Panc1 (cell line): Measurements from ENCODE around the gene GPR84. TPM values are rescaled to one million over a fixed set of nuclear protein-coding genes. Genes with fewer than 3 reads are reported as not detected.

Source experiments
- ATAC-seq: fragments of 200-7000 bp; cut with Tn5 transposase; 2 replicates; pipeline ENCODE4 v1.9.1; 2020; ENCODE audit warnings: mild to moderate bottlenecking, moderate library complexity
- BruUV-seq: library from RNA; stranded (reverse); fragments of 400-500 nt; replicated peaks from 2 replicates; lab custom pipeline; 2021; lab: Mats Ljungman, UMichigan
- CTCF ChIA-PET: fragments of 300-600 bp; sonication (Branson Sonifier 250); formaldehyde crosslinking; loops from one replicate; lab custom pipeline; 2022; ENCODE audit warnings: antibody characterized with exemption; lab: Charles Lee
- POLR2A ChIA-PET: fragments of 300-600 bp; sonication (Branson Sonifier 250); formaldehyde crosslinking; loops from one replicate; lab custom pipeline; 2022; ENCODE audit warnings: antibody characterized with exemption; lab: Charles Lee
- DNase-seq: peaks from one replicate; pipeline ENCODE4 v3.0.0-alpha.2; 2010; ENCODE audit warnings: low read depth, low spot score
- H3K27ac ChIP-seq: 2 replicates; pipeline ENCODE4 v1.5.1; 2011; ENCODE audit warnings: mild to moderate bottlenecking, low read length, inconsistent platforms
- H3K27me3 ChIP-seq: fragments of 200-500 bp; sonication (Bioruptor generic); 2 replicates; pipeline ENCODE4 v1.6.0; 2014; ENCODE audit warnings: low read length, inconsistent platforms; ENCODE audit not compliant: control insufficient read depth, insufficient read depth
- H3K36me3 ChIP-seq: fragments of 200-500 bp; sonication (Bioruptor generic); 2 replicates; pipeline ENCODE4 v1.5.1; 2014; ENCODE audit warnings: inconsistent platforms, mild to moderate bottlenecking, low read length, moderate library complexity; ENCODE audit not compliant: control insufficient read depth, insufficient read depth
- H3K4me1 ChIP-seq: 2 replicates; pipeline ENCODE4 v1.5.1; 2011; ENCODE audit warnings: inconsistent platforms, mild to moderate bottlenecking, low read length, moderate library complexity; ENCODE audit not compliant: control insufficient read depth, insufficient read depth
- H3K4me3 ChIP-seq, 2 experiments: 2 replicates each; pipeline ENCODE4 v1.5.1; 2011 to 2012; ENCODE audit warnings: low read depth in 2 of 2, low read length in 2 of 2, mild to moderate bottlenecking in 2 of 2, inconsistent platforms in 1 of 2, moderate library complexity in 1 of 2
- H3K9me3 ChIP-seq: fragments of 200-500 bp; sonication (Bioruptor generic); 2 replicates; pipeline ENCODE4 v1.5.1; 2014; ENCODE audit warnings: low read depth, mild to moderate bottlenecking, inconsistent platforms, low read length, moderate library complexity; ENCODE audit not compliant: control insufficient read depth, insufficient read depth
- POLR2AphosphoS5 ChIP-seq: IDR thresholded peaks from 2 replicates; pipeline ENCODE4 v1.6.1; 2012; ENCODE audit warnings: mild to moderate bottlenecking, low read depth, low read length, moderate library complexity
- SIN3A ChIP-seq: IDR thresholded peaks from 2 replicates; pipeline ENCODE4 v1.6.1; 2012; ENCODE audit warnings: low read depth, mild to moderate bottlenecking, low read length, moderate library complexity, borderline replicate concordance; ENCODE audit not compliant: insufficient read depth
- TCF7L2 ChIP-seq: IDR thresholded peaks from 2 replicates; pipeline ENCODE4 v1.6.1; 2011; ENCODE audit warnings: mild to moderate bottlenecking, low read depth, low read length, inconsistent platforms
- in situ Hi-C: cut with HindIII; loops from 2 replicates; pipeline ENCODE4 v1.10.0; 2016; ENCODE audit warnings: low sequenced_read_pairs, low pct_unique_long_range_greater_than_20kb
- intact Hi-C: fragments of 100-400 bp; cut with micrococcal nuclease; formaldehyde crosslinking; loops from one replicate; pipeline ENCODE4 v1.10.0; 2022; ENCODE audit not compliant: unreplicated experiment
- total RNA-seq: library from RNA; stranded (reverse); gene quantifications from one replicate; pipeline ENCODE4 v1.2.1, GENCODE V29; 2021; ENCODE audit not compliant: unreplicated experiment
- TF ChIP-seq, protein P1 (sequence below), 2 experiments: IDR thresholded peaks; 2 replicates each; pipeline ENCODE4 v1.6.1; 2011 to 2012; ENCODE audit warnings: low read depth in 2 of 2, control low read depth in 1 of 2, low read length in 1 of 2, mild to moderate bottlenecking in 1 of 2, moderate library complexity in 1 of 2; ENCODE audit not compliant: insufficient read depth in 1 of 2
- TF ChIP-seq, protein P2 (sequence below): fragments of 450-650 bp; IDR thresholded peaks from 2 replicates; pipeline ENCODE4 v1.5.1; 2017; ENCODE audit warnings: mild to moderate bottlenecking

The GPR84 gene
- total RNA-seq, 1 experiment from 2014 or later, result not detected

DNA sequence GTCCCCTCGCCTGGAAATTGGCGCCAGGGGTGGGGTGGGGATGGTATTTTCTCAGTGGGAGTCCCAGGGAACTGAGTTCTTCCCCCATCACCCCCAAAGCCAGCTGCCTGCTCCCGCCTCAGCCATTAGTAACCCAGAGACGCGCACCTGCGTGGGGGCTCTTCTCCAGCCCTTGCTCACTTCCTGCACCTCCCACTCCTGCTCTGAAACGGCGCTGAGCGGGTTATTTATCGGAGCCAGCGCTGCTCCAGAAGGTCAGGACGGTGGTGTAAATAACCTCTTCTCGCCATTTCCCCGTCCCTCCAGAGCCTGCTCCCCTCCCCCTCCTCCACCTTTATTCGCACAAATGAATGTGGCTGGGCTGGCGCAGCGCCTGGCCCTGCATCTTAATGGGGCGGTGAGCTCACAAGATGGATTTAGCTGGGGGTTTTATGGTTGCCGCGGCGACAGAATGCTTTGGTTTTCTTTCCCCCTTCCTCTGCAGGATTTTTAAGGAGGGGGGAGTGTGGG lies 12.2 kb downstream of the GPR84 start:
- Histone ChIP-seq H3K4me1 (peaks cover 7% of the 10 kb centered on the region), H3K4me3 (no peak overlapping the region), H3K9me3 (no peaks in the 10 kb centered on the region), H3K36me3 (peaks cover 19% of the 10 kb centered on the region), H3K27ac (no peak overlapping the region), H3K27me3 (no peaks in the 10 kb centered on the region)
- DNase-seq (no peak), ATAC-seq (no peak)
- intact Hi-C loops, result no loop called here
- in situ Hi-C loops, result no loop called here
- ChIA-PET POLR2A (no interaction called here), CTCF (interaction anchor here (0.8 kb wide), 1 partner anchor 16 kb away, joined by 6 read pairs; no protein-coding TSS in a partner anchor)
- TF ChIP-seq, protein P1, sequence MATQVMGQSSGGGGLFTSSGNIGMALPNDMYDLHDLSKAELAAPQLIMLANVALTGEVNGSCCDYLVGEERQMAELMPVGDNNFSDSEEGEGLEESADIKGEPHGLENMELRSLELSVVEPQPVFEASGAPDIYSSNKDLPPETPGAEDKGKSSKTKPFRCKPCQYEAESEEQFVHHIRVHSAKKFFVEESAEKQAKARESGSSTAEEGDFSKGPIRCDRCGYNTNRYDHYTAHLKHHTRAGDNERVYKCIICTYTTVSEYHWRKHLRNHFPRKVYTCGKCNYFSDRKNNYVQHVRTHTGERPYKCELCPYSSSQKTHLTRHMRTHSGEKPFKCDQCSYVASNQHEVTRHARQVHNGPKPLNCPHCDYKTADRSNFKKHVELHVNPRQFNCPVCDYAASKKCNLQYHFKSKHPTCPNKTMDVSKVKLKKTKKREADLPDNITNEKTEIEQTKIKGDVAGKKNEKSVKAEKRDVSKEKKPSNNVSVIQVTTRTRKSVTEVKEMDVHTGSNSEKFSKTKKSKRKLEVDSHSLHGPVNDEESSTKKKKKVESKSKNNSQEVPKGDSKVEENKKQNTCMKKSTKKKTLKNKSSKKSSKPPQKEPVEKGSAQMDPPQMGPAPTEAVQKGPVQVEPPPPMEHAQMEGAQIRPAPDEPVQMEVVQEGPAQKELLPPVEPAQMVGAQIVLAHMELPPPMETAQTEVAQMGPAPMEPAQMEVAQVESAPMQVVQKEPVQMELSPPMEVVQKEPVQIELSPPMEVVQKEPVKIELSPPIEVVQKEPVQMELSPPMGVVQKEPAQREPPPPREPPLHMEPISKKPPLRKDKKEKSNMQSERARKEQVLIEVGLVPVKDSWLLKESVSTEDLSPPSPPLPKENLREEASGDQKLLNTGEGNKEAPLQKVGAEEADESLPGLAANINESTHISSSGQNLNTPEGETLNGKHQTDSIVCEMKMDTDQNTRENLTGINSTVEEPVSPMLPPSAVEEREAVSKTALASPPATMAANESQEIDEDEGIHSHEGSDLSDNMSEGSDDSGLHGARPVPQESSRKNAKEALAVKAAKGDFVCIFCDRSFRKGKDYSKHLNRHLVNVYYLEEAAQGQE (IDR thresholded peaks at IDR 0.05; ENCODE audit: insufficient read depth in 1 of 2, low read depth in 2 of 2, low read length in 1 of 2), result no peak
- no peak for TF ChIP-seq SIN3A
- TF ChIP-seq, protein P2, sequence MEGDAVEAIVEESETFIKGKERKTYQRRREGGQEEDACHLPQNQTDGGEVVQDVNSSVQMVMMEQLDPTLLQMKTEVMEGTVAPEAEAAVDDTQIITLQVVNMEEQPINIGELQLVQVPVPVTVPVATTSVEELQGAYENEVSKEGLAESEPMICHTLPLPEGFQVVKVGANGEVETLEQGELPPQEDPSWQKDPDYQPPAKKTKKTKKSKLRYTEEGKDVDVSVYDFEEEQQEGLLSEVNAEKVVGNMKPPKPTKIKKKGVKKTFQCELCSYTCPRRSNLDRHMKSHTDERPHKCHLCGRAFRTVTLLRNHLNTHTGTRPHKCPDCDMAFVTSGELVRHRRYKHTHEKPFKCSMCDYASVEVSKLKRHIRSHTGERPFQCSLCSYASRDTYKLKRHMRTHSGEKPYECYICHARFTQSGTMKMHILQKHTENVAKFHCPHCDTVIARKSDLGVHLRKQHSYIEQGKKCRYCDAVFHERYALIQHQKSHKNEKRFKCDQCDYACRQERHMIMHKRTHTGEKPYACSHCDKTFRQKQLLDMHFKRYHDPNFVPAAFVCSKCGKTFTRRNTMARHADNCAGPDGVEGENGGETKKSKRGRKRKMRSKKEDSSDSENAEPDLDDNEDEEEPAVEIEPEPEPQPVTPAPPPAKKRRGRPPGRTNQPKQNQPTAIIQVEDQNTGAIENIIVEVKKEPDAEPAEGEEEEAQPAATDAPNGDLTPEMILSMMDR, result no peak
- TF ChIP-seq TCF7L2, result no peak
- TF ChIP-seq POLR2AphosphoS5, result no peak
- BruUV-seq, result no TSS peak

- intact Hi-C loops (no loop called here), in situ Hi-C loops (no loop called here)
- TSS peak; percentile 89 for BruUV-seq
- Histone ChIP-seq H3K4me1 (0 out of 2 replicates have a peak, but pooled peaks cover 5% of the 10 kb centered on the region), H3K9me3 (no peaks in the 10 kb centered on the region), H3K27me3 (no peaks in the 10 kb centered on the region), H3K36me3 (peaks cover 19% of the 10 kb centered on the region), H3K27ac (no peak overlapping the region), H3K4me3 (no peak overlapping the region)
- DNase-seq (no peak), ATAC-seq (no peak)
- CTCF ChIA-PET, result no interaction called here
- POLR2A ChIA-PET, result no interaction called here
- TF ChIP-seq TCF7L2 (no peak), SIN3A (no peak), POLR2AphosphoS5 (no peak)
- TF ChIP-seq, protein P2, result no peak
- TF ChIP-seq, protein P1 (IDR thresholded peaks at IDR 0.05; ENCODE audit: insufficient read depth in 1 of 2, low read depth in 2 of 2, low read length in 1 of 2), result no peak
Measured at GRCh38 chr12:54351341-54351740, 12.9 kb downstream of the GPR84 start.
